Measurements from ENCODE around the gene OR7C2.

Gene OR7C2

GRCh38 chr19:14941189-14941588 lies at the start of gene OR7C2:
Gene OR7C2 (plus strand): TSS chr19:14941489. CDS start chr19:14941489, 0 bp downstream.
- Histone ChIP-seq H3K36me3 (ENCODE audit: control insufficient read depth, insufficient read depth, low read length) (no peaks in the 10 kb centered on the region), H3K4me3 (replicated peaks; ENCODE audit: low read depth, low read length) (no peak within 1 kb of the TSS), H3K27me3 (replicated peaks; ENCODE audit: control insufficient read depth, insufficient read depth, low read length) (no peaks in the 10 kb centered on the region)
- TF ChIP-seq CTCF (IDR thresholded peaks at IDR 0.05; ENCODE audit: insufficient read depth, low read length, poor library complexity, severe bottlenecking), result no peak
- no peak for DNase-seq (ENCODE audit: extremely low read depth, insufficient read length)

- no peak for DNase-seq (ENCODE audit: extremely low read depth, insufficient read length)
- TF ChIP-seq CTCF (IDR thresholded peaks at IDR 0.05; ENCODE audit: insufficient read depth, low read length, poor library complexity, severe bottlenecking), result no peak
- no peaks in the 10 kb centered on the region; the same call in 1 of the 2 replicates for H3K27me3 ChIP-seq (replicated peaks; ENCODE audit: control insufficient read depth, insufficient read depth, low read length)
- H3K4me3 ChIP-seq (replicated peaks; ENCODE audit: low read depth, low read length), result no peak overlapping the region
- H3K36me3 ChIP-seq (ENCODE audit: control insufficient read depth, insufficient read depth, low read length), result no peaks in the 10 kb centered on the region
Observed at GRCh38 chr19:14901675-14902260, 39.5 kb upstream of the OR7C2 start.

- Histone ChIP-seq H3K27me3 (replicated peaks; ENCODE audit: control insufficient read depth, insufficient read depth, low read length) (no peaks in the 10 kb centered on the region; the same call in 1 of the 2 replicates), H3K36me3 (ENCODE audit: control insufficient read depth, insufficient read depth, low read length) (no peaks in the 10 kb centered on the region), H3K4me3 (replicated peaks; ENCODE audit: low read depth, low read length) (no peak overlapping the region)
- no peak for TF ChIP-seq CTCF (IDR thresholded peaks at IDR 0.05; ENCODE audit: insufficient read depth, low read length, poor library complexity, severe bottlenecking)
- DNase-seq (ENCODE audit: extremely low read depth, insufficient read length), result no peak
Observed at GRCh38 chr19:14906711-14907110, 34.6 kb upstream of the OR7C2 start.

- no peak for TF ChIP-seq CTCF (IDR thresholded peaks at IDR 0.05; ENCODE audit: insufficient read depth, low read length, poor library complexity, severe bottlenecking)
- Histone ChIP-seq H3K4me3 (replicated peaks; ENCODE audit: low read depth, low read length) (no peak overlapping the region), H3K36me3 (ENCODE audit: control insufficient read depth, insufficient read depth, low read length) (no peaks in the 10 kb centered on the region), H3K27me3 (replicated peaks; ENCODE audit: control insufficient read depth, insufficient read depth, low read length) (no peaks in the 10 kb centered on the region)
- DNase-seq (ENCODE audit: extremely low read depth, insufficient read length), result no peak
Observed at GRCh38 chr19:14915116-14915515, 26.2 kb upstream of the OR7C2 start.

- TF ChIP-seq CTCF (IDR thresholded peaks at IDR 0.05; ENCODE audit: insufficient read depth, low read length, poor library complexity, severe bottlenecking), result no peak
- Histone ChIP-seq H3K27me3 (replicated peaks; ENCODE audit: control insufficient read depth, insufficient read depth, low read length) (no peaks in the 10 kb centered on the region), H3K36me3 (ENCODE audit: control insufficient read depth, insufficient read depth, low read length) (no peaks in the 10 kb centered on the region), H3K4me3 (replicated peaks; ENCODE audit: low read depth, low read length) (no peak overlapping the region)
- no peak for DNase-seq (ENCODE audit: extremely low read depth, insufficient read length)
Observed at GRCh38 chr19:14916848-14917247, 24.4 kb upstream of the OR7C2 start.

GRCh38 chr19:14933506-14933905 lies 7.8 kb upstream of the OR7C2 start:
- no peaks in the 10 kb centered on the region for H3K27me3 ChIP-seq (replicated peaks; ENCODE audit: control insufficient read depth, insufficient read depth, low read length)
- no peaks in the 10 kb centered on the region for H3K36me3 ChIP-seq (ENCODE audit: control insufficient read depth, insufficient read depth, low read length)
- no peak for TF ChIP-seq CTCF (IDR thresholded peaks at IDR 0.05; ENCODE audit: insufficient read depth, low read length, poor library complexity, severe bottlenecking)
- no peak for DNase-seq (ENCODE audit: extremely low read depth, insufficient read length)
- no peak overlapping the region for H3K4me3 ChIP-seq (replicated peaks; ENCODE audit: low read depth, low read length)

Data from GM06990 (cell line).